ENCODE measurements around the gene PCNT. TPM values are rescaled to one million over a fixed set of nuclear protein-coding genes. Genes with fewer than 3 reads are reported as not detected.

PCNT gene
- total and polyA plus RNA-seq, 2 of the 4 experiments (the other 2 are of a cell fraction), result 10.0 to 19.4 TPM

GRCh38 chr21:46441331-46441730, 117.4 kb downstream of the PCNT start:
- 97% methylated on average over 5 of the region's 14 CpGs; no CpG with 5 or more reads in 1 of the 2 experiments for WGBS, 2 experiments (ENCODE audit: extremely low coverage in 2 of 2, insufficient read length in 1 of 2)
- no peak overlapping the region for H3K18ac ChIP-seq (ENCODE audit: low read depth, low read length)
- in situ Hi-C loops (cut with MboI; ENCODE audit: low sequenced_read_pairs), result no loop called here
- no peak for DNase-seq
- no peak overlapping the region for H2BK5ac ChIP-seq (ENCODE audit: low read depth, low read length, poor library complexity, severe bottlenecking)
- no peak for TF ChIP-seq CEBPB (IDR thresholded peaks at IDR 0.05; ENCODE audit: low read depth, low read length)
- no peak for TF ChIP-seq CHD1 (IDR thresholded peaks at IDR 0.05; ENCODE audit: low read depth, low read length)
- TF ChIP-seq MXI1 (IDR thresholded peaks at IDR 0.05; ENCODE audit: borderline replicate concordance, low read depth, low read length), result no peak
- no peak for TF ChIP-seq SMC3 (IDR thresholded peaks at IDR 0.05; ENCODE audit: low read depth, low read length)
- TF ChIP-seq MAFK (IDR thresholded peaks at IDR 0.05; ENCODE audit: low read depth, low read length), result no peak
- TF ChIP-seq FOS (IDR thresholded peaks at IDR 0.05; ENCODE audit: low read depth, low read length), result no peak
- TF ChIP-seq RCOR1 (IDR thresholded peaks at IDR 0.05; ENCODE audit: insufficient replicate concordance, low read length), result no peak
- no peak for TF ChIP-seq RFX5 (IDR thresholded peaks at IDR 0.05; ENCODE audit: low read depth, low read length)
- TF ChIP-seq NFE2L2 (IDR thresholded peaks at IDR 0.05; ENCODE audit: low read depth, low read length), result no peak
- H3K4me1 ChIP-seq (ENCODE audit: control insufficient read depth, insufficient read depth, low read length), result no peaks in the 10 kb centered on the region
- H3K4me2 ChIP-seq (ENCODE audit: low read depth, low read length), result no peak overlapping the region
- H3K27ac ChIP-seq (ENCODE audit: insufficient read depth, low read length), result no peak overlapping the region
- no peaks in the 10 kb centered on the region for H3K27me3 ChIP-seq (ENCODE audit: control insufficient read depth, insufficient read depth, low read length)
- H2AK9ac ChIP-seq (replicated peaks; ENCODE audit: low read depth, low read length, poor library complexity), result no peak overlapping the region
- intact Hi-C loops (cut with micrococcal nuclease), result no loop called here
- no peak overlapping the region for H3K23ac ChIP-seq (ENCODE audit: low read depth, low read length)
- H3K14ac ChIP-seq (replicated peaks; ENCODE audit: low read depth, low read length), result no peak overlapping the region
- dilution Hi-C loops (cut with HindIII; ENCODE audit: low sequenced_read_pairs, unreplicated experiment), result no loop called here
- no peak overlapping the region for H3K9ac ChIP-seq (ENCODE audit: low read depth, low read length)
- H2AFZ ChIP-seq (replicated peaks; ENCODE audit: low read length, poor library complexity), result no peak overlapping the region
- no peak overlapping the region for H3K56ac ChIP-seq (ENCODE audit: extremely low read depth, insufficient read depth, low read length)
- peaks cover 0 to 6% of the 10 kb centered on the region in 2 experiments; a peak in 2 of 4 replicates for H3K79me1 ChIP-seq (ENCODE audit: low read depth in 1 of 2, low read length in 2 of 2)
- H3K9me3 ChIP-seq (ENCODE audit: control insufficient read depth, insufficient read depth, low read length), result no peaks in the 10 kb centered on the region
- peaks cover 62% of the 10 kb centered on the region for H3K36me3 ChIP-seq (ENCODE audit: control insufficient read depth, insufficient read depth, low read length)
- H3K4me3 ChIP-seq (ENCODE audit: insufficient read depth, low read depth, low read length), result no peak overlapping the region
- H4K5ac ChIP-seq (ENCODE audit: low read depth, low read length), result no peak overlapping the region
- POLR2A ChIA-PET (ENCODE audit: unreplicated experiment), result no interaction called here
- H4K20me1 ChIP-seq (ENCODE audit: insufficient read depth, low read length), result no peaks in the 10 kb centered on the region
- no peak overlapping the region for H3K4ac ChIP-seq (ENCODE audit: low read depth, low read length)
- H3K9me1 ChIP-seq (ENCODE audit: insufficient read depth, low read length), result no peaks in the 10 kb centered on the region
- H2AK5ac ChIP-seq (ENCODE audit: low read depth, low read length), result no peak overlapping the region
- no TSS peak for BruUV-seq (replicated peaks)
- H2BK120ac ChIP-seq (ENCODE audit: low read depth, low read length), result no peak overlapping the region
- H2BK20ac ChIP-seq (ENCODE audit: low read depth, low read length), result no peak overlapping the region
- CTCF ChIA-PET, result no interaction called here
- H2BK15ac ChIP-seq (ENCODE audit: low read depth, low read length), result no peak overlapping the region
- no peak for ATAC-seq (ENCODE audit: low read depth)
- H4K91ac ChIP-seq (ENCODE audit: insufficient read depth, low read depth, low read length), result no peak overlapping the region
- no peak overlapping the region for H4K8ac ChIP-seq (ENCODE audit: low read depth in 2 of 2, low read length in 2 of 2)
